ENCODE data around the gene CORO2A.

The CORO2A gene

GRCh38 chr9:98211260-98211659 is 18.8 kb upstream of the CORO2A start:
- H3K9me3 ChIP-seq, result no peaks in the 10 kb centered on the region
- no peak for DNase-seq (ENCODE audit: low spot score in 2 of 2)
- H3K36me3 ChIP-seq (replicated peaks), result no peaks in the 10 kb centered on the region
- H3K27me3 ChIP-seq (ENCODE audit: low read depth), result no peaks in the 10 kb centered on the region
- H3K4me1 ChIP-seq, result no peaks in the 10 kb centered on the region
- no peak overlapping the region for H3K4me3 ChIP-seq
- in situ Hi-C loops (cut with MboI; ENCODE audit: low sequenced_read_pairs), result no loop called here

- no peaks in the 10 kb centered on the region for H3K27me3 ChIP-seq (ENCODE audit: low read depth)
- H3K4me1 ChIP-seq, result no peaks in the 10 kb centered on the region
- no peak for DNase-seq (ENCODE audit: low spot score in 2 of 2)
- in situ Hi-C loops (cut with MboI; ENCODE audit: low sequenced_read_pairs), result no loop called here
- no peaks in the 10 kb centered on the region for H3K9me3 ChIP-seq
- H3K36me3 ChIP-seq (replicated peaks), result no peaks in the 10 kb centered on the region
- H3K4me3 ChIP-seq, result no peak overlapping the region
Measured at GRCh38 chr9:98210435-98210834, 18.0 kb upstream of the CORO2A start.

GRCh38 chr9:98209530-98209929 is 17.1 kb upstream of the CORO2A start:
- Histone ChIP-seq H3K4me1 (no peaks in the 10 kb centered on the region), H3K9me3 (no peaks in the 10 kb centered on the region), H3K27me3 (ENCODE audit: low read depth) (no peaks in the 10 kb centered on the region), H3K4me3 (no peak overlapping the region), H3K36me3 (replicated peaks) (no peaks in the 10 kb centered on the region)
- in situ Hi-C loops (cut with MboI; ENCODE audit: low sequenced_read_pairs), result no loop called here
- DNase-seq (ENCODE audit: low spot score in 2 of 2), result no peak

DNA sequence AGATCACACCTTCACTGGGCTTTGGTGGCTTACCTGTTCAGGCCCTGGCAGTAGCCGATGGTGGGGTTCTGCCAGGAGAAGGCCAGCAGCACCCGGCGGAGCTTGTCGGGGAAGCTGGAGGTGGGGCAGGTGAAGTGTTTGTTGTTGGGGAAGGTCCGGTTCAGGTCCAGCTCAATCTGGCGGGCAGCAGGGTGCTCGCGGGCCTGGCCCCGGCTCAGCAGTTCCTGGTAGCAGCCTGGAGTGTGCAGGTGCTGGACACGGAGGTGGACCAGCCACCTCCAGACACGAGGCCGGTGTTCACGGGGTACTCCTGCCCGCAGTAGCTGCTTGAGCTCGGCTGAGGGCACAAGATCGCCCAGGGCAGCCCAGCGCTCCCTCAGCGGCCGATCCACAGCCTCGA is 16.2 kb upstream of the CORO2A start:
- Histone ChIP-seq H3K9me3 (no peaks in the 10 kb centered on the region), H3K4me1 (no peaks in the 10 kb centered on the region), H3K4me3 (no peak overlapping the region), H3K36me3 (replicated peaks) (no peaks in the 10 kb centered on the region), H3K27me3 (ENCODE audit: low read depth) (no peaks in the 10 kb centered on the region)
- in situ Hi-C loops (cut with MboI; ENCODE audit: low sequenced_read_pairs), result no loop called here
- DNase-seq (ENCODE audit: low spot score in 2 of 2), result no peak

DNA sequence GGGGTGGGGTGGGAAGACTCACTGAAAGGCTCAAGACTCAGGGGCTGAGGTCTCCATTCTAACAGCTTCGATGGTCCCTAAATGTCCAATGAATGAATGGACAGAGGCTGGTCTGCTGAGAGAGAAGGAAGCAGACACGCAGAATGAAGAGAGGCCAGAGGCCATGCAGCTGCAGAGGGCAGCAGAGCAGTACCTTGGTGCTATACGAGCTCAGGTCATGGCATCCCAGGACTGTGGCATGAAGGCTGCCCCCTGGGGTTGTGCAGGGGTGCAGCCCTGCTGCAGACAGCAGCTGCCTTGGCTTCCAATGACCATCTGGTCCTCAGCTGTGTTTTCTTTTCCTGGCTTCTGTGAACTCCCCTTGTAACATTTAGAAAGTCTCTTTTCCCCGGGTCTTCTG is 15.2 kb upstream of the CORO2A start:
- no peak overlapping the region for H3K4me3 ChIP-seq
- DNase-seq (ENCODE audit: low spot score in 2 of 2), result no peak
- in situ Hi-C loops (cut with MboI; ENCODE audit: low sequenced_read_pairs), result no loop called here

DNA sequence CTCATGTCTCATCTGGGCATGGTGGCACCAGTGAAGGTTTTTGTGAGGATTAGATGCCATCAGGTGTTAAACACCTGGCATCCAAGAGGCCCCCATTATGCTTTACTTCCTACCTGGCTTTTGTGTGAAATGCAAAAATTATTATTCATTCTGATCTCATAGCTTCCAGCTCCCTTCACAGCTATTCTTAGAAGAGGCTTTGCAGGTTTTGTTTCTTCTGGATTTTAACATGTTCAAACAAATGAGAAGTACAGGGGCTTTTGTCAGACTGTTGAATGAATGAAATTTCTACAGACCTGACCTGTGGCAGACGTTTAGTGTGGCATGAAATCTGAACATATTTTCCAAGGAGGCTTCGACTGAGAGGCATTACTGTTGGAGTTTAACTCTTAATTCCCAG is 14.3 kb upstream of the CORO2A start:
- no peak for DNase-seq (ENCODE audit: low spot score in 2 of 2)
- Histone ChIP-seq H3K4me3 (no peak overlapping the region), H3K27me3 (ENCODE audit: low read depth) (no peaks in the 10 kb centered on the region), H3K9me3 (no peaks in the 10 kb centered on the region), H3K36me3 (replicated peaks) (no peaks in the 10 kb centered on the region), H3K4me1 (no peaks in the 10 kb centered on the region)
- in situ Hi-C loops (cut with MboI; ENCODE audit: low sequenced_read_pairs), result no loop called here

More for the DNA sequence above, 15.2 kb upstream of the CORO2A start:
- Histone ChIP-seq H3K27me3 (ENCODE audit: low read depth) (no peaks in the 10 kb centered on the region), H3K9me3 (no peaks in the 10 kb centered on the region), H3K36me3 (replicated peaks) (no peaks in the 10 kb centered on the region), H3K4me1 (no peaks in the 10 kb centered on the region)

GRCh38 chr9:98204692-98205091 is 12.3 kb upstream of the CORO2A start:
- Histone ChIP-seq H3K4me1 (no peaks in the 10 kb centered on the region), H3K4me3 (no peak overlapping the region), H3K27me3 (ENCODE audit: low read depth) (no peaks in the 10 kb centered on the region), H3K36me3 (replicated peaks) (no peaks in the 10 kb centered on the region), H3K9me3 (no peaks in the 10 kb centered on the region)
- DNase-seq (ENCODE audit: low spot score in 2 of 2), result no peak
- in situ Hi-C loops (cut with MboI; ENCODE audit: low sequenced_read_pairs), result no loop called here

GRCh38 chr9:98203153-98203552 is 10.7 kb upstream of the CORO2A start:
- H3K9me3 ChIP-seq, result no peaks in the 10 kb centered on the region
- in situ Hi-C loops (cut with MboI; ENCODE audit: low sequenced_read_pairs), result no loop called here
- H3K4me1 ChIP-seq, result no peaks in the 10 kb centered on the region
- no peaks in the 10 kb centered on the region for H3K36me3 ChIP-seq (replicated peaks)
- no peak overlapping the region for H3K4me3 ChIP-seq
- no peak for DNase-seq (ENCODE audit: low spot score in 2 of 2)
- H3K27me3 ChIP-seq (ENCODE audit: low read depth), result no peaks in the 10 kb centered on the region

- no peaks in the 10 kb centered on the region for H3K9me3 ChIP-seq
- H3K36me3 ChIP-seq (replicated peaks), result no peaks in the 10 kb centered on the region
- in situ Hi-C loops (cut with MboI; ENCODE audit: low sequenced_read_pairs), result no loop called here
- H3K4me1 ChIP-seq, result no peaks in the 10 kb centered on the region
- DNase-seq (ENCODE audit: low spot score in 2 of 2), result no peak
- no peaks in the 10 kb centered on the region for H3K27me3 ChIP-seq (ENCODE audit: low read depth)
- H3K4me3 ChIP-seq, result no peak overlapping the region
Measured at GRCh38 chr9:98202252-98202651, 9.8 kb upstream of the CORO2A start.

DNA sequence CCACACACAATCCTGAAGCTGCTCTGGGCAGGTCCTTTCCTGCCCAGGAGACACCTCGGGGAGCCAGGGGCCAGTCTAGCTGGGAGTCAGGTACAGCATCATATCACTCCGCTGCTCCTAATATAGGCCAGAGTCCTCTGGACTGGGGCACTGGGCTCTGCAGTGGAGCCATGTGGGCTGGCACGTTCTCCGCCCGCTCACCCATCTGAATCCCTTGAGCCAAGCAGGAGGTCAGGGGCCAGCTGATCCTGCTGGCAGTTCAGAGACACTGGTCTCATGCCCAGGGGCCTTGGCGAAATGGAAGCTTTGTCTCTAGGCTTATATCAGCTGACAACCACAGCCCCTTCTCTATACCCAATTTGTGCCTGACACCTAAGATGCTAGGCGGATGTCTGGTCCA is 9.3 kb upstream of the CORO2A start:
- no peaks in the 10 kb centered on the region for H3K27me3 ChIP-seq (ENCODE audit: low read depth)
- H3K9me3 ChIP-seq, result no peaks in the 10 kb centered on the region
- H3K4me1 ChIP-seq, result no peaks in the 10 kb centered on the region
- DNase-seq (ENCODE audit: low spot score in 2 of 2), result no peak
- H3K4me3 ChIP-seq, result no peak overlapping the region
- no peaks in the 10 kb centered on the region for H3K36me3 ChIP-seq (replicated peaks)
- in situ Hi-C loops (cut with MboI; ENCODE audit: low sequenced_read_pairs), result no loop called here

GRCh38 chr9:98201102-98201501 is 8.7 kb upstream of the CORO2A start:
- in situ Hi-C loops (cut with MboI; ENCODE audit: low sequenced_read_pairs), result no loop called here
- H3K9me3 ChIP-seq, result no peaks in the 10 kb centered on the region
- H3K27me3 ChIP-seq (ENCODE audit: low read depth), result no peaks in the 10 kb centered on the region
- no peaks in the 10 kb centered on the region for H3K36me3 ChIP-seq (replicated peaks)
- no peak overlapping the region for H3K4me3 ChIP-seq
- DNase-seq (ENCODE audit: low spot score in 2 of 2), result no peak
- no peaks in the 10 kb centered on the region for H3K4me1 ChIP-seq

- no peak for DNase-seq (ENCODE audit: low spot score in 2 of 2)
- no peaks in the 10 kb centered on the region for H3K9me3 ChIP-seq
- H3K4me3 ChIP-seq, result no peak overlapping the region
- no peaks in the 10 kb centered on the region for H3K36me3 ChIP-seq (replicated peaks)
- in situ Hi-C loops (cut with MboI; ENCODE audit: low sequenced_read_pairs), result no loop called here
- no peaks in the 10 kb centered on the region for H3K27me3 ChIP-seq (ENCODE audit: low read depth)
- H3K4me1 ChIP-seq, result no peaks in the 10 kb centered on the region
Measured at GRCh38 chr9:98199388-98200033, 7.1 kb upstream of the CORO2A start.

DNA sequence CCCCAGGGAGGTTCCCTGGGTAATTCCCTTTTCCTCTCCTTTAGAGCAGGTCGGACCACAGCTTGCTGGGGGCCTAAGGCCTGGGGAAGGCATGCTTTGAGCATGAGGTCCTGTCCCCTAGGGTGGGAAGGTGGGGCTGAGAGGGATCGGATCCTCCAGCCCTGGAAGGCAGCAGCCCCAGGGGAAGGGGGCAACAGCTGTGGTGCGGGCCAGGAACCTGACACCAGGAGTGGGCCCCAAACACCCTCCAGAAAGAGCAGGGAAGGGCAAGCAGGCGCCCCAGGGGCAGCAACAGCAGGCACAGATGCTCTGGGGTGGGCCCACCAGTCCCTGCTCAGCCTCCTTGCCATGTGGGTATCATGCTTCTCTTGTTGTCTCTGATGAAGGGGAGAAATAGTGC is 3.2 kb upstream of the CORO2A start:
- peaks cover 3% of the 10 kb centered on the region; the same call in 1 of the 2 replicates for H3K4me1 ChIP-seq
- in situ Hi-C loops (cut with MboI; ENCODE audit: low sequenced_read_pairs), result no loop called here
- DNase-seq (ENCODE audit: low spot score in 2 of 2), result no peak
- no peak overlapping the region for H3K4me3 ChIP-seq
- H3K36me3 ChIP-seq (replicated peaks), result no peaks in the 10 kb centered on the region
- H3K27me3 ChIP-seq (ENCODE audit: low read depth), result no peaks in the 10 kb centered on the region
- no peaks in the 10 kb centered on the region for H3K9me3 ChIP-seq

GRCh38 chr9:98193336-98193944 is 1.0 kb upstream of the CORO2A start:
- DNase-seq (ENCODE audit: low spot score in 2 of 2), result no peak
- H3K9me3 ChIP-seq, result no peaks in the 10 kb centered on the region
- H3K36me3 ChIP-seq (replicated peaks), result no peaks in the 10 kb centered on the region
- peaks cover 3% of the 10 kb centered on the region; the same call in 1 of the 2 replicates for H3K4me1 ChIP-seq
- H3K27me3 ChIP-seq (ENCODE audit: low read depth), result no peaks in the 10 kb centered on the region
- H3K4me3 ChIP-seq, result peak overlapping the region; percentile 63
- in situ Hi-C loops (cut with MboI; ENCODE audit: low sequenced_read_pairs), result no loop called here
